ENCODE data around the gene RAVER2.

RAVER2 gene

GRCh38 chr1:64848136-64848535 is 103.3 kb downstream of the RAVER2 start:
- no peak for FAIRE-seq

- FAIRE-seq, result no peak
Measured at GRCh38 chr1:64848803-64849202, 103.9 kb downstream of the RAVER2 start.

GRCh38 chr1:64849942-64850341 is 105.1 kb downstream of the RAVER2 start:
- FAIRE-seq, result no peak

GRCh38 chr1:64850846-64851245 is 106.0 kb downstream of the RAVER2 start:
- FAIRE-seq, result no peak

- no peak for FAIRE-seq
Measured at GRCh38 chr1:64851664-64852063, 106.8 kb downstream of the RAVER2 start.

GRCh38 chr1:64854674-64855073 is 109.8 kb downstream of the RAVER2 start:
- FAIRE-seq, result no peak

- FAIRE-seq, result no peak
Measured at GRCh38 chr1:64855557-64855956, 110.7 kb downstream of the RAVER2 start.

- no peak for FAIRE-seq
Measured at GRCh38 chr1:64856553-64856952, 111.7 kb downstream of the RAVER2 start.

- no peak for FAIRE-seq
Measured at GRCh38 chr1:64857347-64857746, 112.5 kb downstream of the RAVER2 start.

GRCh38 chr1:64861611-64862010 is 116.7 kb downstream of the RAVER2 start:
- no peak for FAIRE-seq

- FAIRE-seq, result no peak
Measured at GRCh38 chr1:64864018-64864940, 119.4 kb downstream of the RAVER2 start.

- FAIRE-seq, result no peak
Measured at GRCh38 chr1:64865105-64865757, 120.4 kb downstream of the RAVER2 start.

- no peak for FAIRE-seq
Measured at GRCh38 chr1:64866689-64867088, 121.8 kb downstream of the RAVER2 start.

GRCh38 chr1:64867266-64867665 is 122.4 kb downstream of the RAVER2 start:
- no peak for FAIRE-seq

GRCh38 chr1:64871256-64871655 is 126.4 kb downstream of the RAVER2 start:
- no peak for FAIRE-seq

GRCh38 chr1:64872067-64872466 is 127.2 kb downstream of the RAVER2 start:
- no peak for FAIRE-seq

- FAIRE-seq, result no peak
Measured at GRCh38 chr1:64873576-64873975, 128.7 kb downstream of the RAVER2 start.

GRCh38 chr1:64874666-64875065 is 129.8 kb downstream of the RAVER2 start:
- no peak for FAIRE-seq

GRCh38 chr1:64875101-64875500 is 130.2 kb downstream of the RAVER2 start:
- FAIRE-seq, result no peak

- no peak for FAIRE-seq
Measured at GRCh38 chr1:64875606-64876005, 130.7 kb downstream of the RAVER2 start.

- no peak for FAIRE-seq
Measured at GRCh38 chr1:64877151-64877550, 132.3 kb downstream of the RAVER2 start.

- no peak for FAIRE-seq
Measured at GRCh38 chr1:64877598-64877997, 132.7 kb downstream of the RAVER2 start.

- no peak for FAIRE-seq
Measured at GRCh38 chr1:64878090-64878489, 133.2 kb downstream of the RAVER2 start.

- FAIRE-seq, result no peak
Measured at GRCh38 chr1:64878931-64879611, 134.2 kb downstream of the RAVER2 start.

All from A204.1 (cell line).